NCI-H524 treated with DMSO at 0.1 percent for 48 hours (cell line): ENCODE results near the gene FRMD4B.

Experiments used
- DNase-seq: peaks from one replicate; lab custom pipeline; 2025; lab: John Stamatoyannopoulos, UW

FRMD4B gene

DNA sequence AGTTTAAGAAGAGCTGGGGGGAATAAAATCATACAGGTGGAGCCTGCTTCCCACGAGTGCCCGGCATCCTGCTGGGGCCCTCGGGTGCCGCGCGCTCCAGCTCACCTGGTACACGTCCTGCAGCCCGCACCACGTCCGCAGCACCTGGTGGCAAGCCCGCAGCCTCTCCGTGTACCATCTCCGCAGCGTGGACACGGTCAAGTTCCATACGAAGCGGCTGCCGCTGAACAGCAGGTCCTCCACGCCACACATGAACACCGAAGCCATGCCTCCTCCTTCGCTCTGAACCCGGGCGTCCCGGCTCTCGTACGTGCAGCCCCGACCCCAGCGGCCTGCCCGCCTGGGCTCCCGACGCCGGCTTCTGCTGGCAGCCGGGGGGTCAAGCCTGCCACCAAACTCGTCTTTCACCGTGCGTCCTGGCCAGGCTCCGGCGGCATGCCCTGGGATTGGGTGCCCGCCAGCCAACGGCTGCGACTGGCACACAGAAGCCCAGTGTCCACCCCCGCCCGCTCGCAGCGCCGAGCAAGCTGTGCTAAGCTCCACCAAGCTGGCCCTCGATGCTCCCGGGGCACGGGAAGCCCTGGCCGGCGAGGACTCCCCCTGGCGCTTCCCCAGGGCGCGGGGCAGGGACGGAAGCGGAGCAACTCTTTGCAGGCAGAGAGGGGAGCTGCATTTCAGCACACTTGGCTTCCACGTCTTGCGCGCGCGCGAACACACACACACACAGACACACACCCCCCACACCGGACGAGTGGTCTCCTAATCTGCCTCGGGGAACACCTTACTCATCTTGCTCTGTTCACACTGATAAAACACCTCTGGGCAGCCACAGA lies at the start of gene FRMD4B:
Gene FRMD4B, minus strand, starts transcription at position 366 of the 833 bp plus-strand sequence. Its CDS starts 99 bp downstream, at position 267.
- no peak for DNase-seq

DNA sequence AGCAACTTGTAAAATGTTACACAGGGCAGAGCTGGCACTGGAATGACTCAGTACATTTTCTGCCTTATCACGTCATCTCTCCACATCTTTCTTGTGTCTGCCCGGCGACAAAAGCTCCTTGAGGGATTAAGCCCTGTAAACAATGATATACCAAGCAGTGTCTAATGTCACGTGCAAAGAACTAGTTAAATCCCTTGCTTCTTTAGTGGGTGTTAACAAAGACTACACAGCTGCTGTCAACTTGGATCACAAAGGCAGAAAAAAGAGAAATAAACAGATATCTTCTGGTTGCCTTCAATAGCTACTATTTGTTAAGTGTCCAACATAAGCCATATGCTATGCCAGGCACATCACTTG lies 48.1 kb upstream of the FRMD4B start:
- DNase-seq, result peak; percentile 53

DNA sequence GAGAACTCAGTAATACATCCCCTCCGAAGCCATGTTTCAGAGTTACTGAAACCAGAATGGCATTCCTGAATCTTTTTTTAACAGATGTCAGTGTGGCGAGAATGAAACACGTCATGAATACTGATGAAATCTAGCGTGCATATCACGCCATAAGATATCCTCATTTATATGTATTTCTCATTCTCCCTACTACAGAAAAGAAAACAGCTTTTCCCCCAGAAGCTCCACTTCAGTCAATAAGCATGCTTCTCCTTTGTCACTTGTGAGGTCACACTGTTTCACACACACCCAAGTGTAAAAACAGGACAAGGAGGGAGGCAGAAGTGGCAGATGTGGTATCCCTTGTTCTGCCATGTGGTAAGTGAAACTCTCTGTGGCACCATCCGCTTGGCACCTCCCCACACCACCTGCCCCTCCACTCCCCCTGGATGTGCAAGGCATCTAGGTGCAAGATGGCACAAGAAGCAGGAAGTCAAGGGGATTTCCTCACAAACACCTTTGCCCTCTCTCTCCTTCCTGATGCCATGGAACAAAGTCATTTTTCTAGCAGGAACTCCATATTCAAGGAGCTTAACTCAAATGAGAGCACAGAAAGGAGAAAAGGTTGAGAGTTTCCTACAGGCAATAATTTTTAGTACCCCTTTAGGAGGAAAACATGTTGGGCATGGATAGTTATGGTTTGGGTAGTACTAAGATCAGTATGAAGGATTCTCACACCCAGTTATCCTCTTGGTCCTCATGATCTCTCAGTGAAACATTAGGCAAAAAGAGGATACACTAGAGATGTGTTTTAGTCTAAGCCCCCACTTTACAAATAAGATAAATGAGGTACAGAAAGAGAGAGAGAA lies 47.5 kb upstream of the FRMD4B start:
- DNase-seq, result peak; percentile 27

DNA sequence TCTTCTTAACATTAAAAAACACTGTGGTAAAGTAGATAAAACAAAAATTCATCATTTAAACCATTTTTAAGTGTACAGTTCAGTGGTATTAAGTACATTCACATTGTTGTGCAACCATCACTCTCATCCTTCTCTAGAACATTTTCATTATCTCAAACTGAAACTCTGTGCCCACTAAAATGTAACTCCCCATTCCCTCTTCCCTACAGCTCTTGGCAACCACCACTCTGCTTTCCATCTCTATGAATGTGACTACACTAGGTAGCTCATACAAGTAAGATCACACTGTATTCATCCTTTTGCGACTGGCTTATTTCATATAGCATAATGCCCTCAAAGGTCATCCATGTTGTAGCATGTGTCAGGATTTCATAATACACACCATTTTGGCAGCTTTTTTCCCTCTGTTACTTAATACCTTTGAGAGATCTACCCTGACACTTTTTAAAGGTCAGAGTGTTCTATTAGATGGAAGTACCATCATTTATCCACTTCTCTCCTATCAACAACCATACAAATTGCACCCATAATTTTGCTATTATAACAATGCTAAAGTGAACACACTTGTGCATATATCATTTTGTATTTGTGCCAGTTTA lies 42.9 kb upstream of the FRMD4B start:
- no peak for DNase-seq

DNA sequence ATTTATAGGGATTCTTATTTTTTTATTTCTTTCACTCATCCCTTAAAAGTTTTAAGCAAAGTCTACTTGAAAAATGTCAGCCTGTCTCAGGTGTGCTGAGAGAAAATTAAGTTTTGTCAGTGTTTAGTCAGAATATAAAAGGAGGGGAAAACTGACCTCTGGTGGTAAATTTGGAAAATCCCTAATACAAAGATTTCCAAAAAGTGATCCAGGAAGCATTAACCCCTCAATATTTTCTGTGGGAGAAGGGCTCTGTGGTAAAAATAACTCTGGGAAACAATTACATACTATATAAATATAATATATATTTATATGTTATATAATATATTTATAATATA lies 41.0 kb upstream of the FRMD4B start:
- no peak for DNase-seq

DNA sequence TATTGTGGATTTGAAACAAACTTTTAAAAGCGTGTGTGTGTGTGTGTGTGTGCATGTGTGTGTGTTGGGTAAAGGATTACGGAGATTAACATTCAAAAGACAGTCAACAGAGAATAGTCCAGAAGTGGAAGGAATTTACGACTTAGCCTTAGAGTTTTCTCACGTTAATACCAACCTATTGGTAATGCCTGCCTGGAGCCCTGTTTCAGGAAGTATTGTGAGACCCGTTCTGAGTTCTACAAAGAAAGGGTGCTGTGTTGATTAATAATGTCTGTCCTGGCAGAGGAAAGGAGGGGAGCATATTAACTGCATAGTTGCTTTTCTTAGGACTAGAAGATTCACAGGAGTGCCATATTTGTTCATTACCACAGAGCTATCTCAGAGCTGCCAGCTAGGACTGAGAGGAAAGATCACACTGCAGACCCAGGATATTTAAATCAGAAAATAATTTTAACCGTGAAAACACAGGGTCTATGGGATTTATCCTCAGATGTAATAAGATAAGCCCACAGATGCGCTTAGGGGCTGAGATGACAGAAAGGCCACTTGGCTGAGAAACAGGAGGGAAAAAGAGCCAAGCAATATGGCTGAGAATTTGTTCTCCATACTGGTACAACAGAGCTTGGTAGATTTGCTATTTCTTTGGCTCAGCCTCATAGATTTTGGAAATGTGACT lies 40.5 kb upstream of the FRMD4B start:
- DNase-seq, result no peak

DNA sequence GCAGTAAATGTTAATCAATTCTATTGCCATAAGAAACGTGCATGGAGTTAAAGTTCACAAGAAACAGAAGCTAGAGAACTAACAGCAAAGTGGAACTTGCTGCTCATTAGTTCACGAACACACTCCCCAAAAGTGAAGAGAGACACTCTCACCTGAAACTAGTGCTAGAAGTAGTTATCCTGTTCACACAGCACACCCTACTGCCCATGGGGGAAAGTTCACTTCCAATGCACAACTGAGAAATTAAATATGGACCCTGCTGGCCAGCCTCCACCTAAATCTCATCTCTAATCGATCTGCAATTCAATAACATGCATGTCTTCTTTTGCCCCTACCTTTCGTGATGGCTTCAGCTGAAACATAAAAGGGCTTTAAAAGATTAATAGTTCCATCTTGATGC lies 39.4 kb upstream of the FRMD4B start:
- DNase-seq, result no peak

DNA sequence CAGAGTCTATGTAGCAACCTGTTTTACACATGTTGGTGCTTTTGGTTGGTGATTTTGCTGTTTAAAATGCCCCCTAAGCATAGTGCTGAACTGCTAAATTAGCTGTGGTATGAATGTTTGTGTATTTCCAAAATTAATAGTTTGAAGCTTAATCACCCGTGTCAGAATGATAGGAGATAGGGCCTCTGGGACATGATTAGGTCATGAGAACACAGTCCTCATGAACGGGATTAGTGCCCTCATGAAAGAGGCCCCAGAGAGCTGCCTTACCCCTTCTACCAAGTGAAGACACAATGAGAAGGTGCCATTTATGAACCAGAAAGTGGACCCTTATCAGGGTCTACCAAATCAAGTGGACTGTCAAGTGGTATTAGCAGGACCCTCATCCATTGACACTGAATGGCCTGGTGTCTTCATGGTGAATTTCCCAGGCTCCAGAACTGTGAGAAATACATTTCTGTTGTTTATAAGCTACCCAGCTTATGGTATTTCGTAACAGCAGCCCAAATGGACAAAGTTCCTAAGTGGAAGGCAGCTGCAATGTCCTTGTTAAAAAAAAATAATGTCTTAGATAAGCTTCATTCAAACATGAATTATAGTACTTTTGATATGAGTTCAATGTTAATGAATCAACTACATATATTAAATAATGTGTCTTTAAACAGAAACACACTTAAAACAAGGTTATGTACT lies 37.7 kb upstream of the FRMD4B start:
- DNase-seq, result no peak

DNA sequence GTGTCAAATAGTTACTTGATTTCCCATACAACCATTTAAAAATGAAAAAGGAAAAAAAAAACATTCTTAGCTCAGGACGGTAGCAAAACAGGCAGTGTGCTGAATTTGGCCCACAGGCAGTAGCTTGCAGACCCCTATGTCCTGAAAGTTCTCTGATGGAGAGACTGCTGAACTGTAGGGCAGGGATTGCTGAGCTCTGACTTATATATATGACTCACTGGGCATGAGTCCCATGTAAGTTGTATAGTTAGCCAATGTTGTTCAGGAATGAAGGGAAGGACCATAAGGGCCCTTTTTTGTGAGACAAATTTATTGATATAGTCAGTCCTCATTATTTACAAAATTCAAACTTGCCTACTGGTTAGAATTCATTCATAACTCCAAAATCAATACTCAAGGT lies 36.9 kb upstream of the FRMD4B start:
- DNase-seq, result no peak

DNA sequence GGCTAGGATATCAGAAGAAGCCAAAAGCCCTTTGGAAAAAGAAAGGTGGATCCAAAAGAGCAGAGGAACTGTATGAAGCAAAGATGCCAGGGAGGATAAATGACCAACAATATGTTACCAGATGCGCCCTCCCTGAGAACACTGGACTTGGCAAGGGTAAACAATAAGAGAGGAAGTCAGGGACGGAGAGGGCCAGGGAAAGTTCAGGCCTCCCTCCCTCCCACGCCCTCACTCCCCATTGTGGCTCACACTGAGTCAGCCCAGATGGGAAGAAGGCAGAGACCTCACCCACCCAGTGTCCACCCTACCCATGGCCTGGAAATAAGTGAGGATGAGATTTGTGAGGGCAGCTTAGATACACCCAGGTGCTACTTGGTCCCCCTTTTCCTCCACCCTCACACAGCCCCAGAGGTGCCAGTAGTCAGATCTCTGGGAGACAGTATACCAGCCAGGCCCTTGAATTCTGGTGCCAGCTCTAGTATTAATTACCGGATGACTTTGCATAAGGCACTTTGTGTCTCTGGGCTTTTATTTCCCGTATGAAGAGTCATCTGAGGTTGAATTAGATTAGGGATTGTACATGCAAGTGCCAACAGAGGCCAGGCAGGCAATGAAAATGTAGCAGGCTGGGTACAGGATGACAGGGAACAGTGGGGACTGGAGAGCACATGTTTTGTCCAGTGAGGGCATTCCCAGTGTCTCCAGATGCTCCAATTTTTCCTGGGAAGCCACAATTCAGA lies 35.1 kb upstream of the FRMD4B start:
- DNase-seq, result no peak

DNA sequence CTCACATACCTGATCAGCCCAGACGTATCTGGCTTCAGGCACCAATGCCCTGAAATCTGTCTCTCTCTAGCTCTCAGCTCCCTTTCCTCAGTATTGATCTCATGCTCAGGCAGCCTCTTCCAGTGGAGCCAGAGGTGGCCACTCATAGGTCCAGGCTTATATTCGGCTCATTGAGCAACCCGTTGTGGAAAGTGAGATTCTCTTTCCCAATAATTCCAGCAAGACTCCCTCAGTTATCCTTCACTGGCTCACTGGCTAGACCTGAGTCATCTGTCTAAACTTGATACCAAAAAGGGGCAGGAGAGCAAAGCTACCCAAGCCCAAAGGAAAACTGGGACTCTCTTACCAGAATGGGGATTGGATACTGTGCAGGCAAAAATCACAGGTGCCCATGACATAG lies 33.4 kb upstream of the FRMD4B start:
- DNase-seq, result no peak

DNA sequence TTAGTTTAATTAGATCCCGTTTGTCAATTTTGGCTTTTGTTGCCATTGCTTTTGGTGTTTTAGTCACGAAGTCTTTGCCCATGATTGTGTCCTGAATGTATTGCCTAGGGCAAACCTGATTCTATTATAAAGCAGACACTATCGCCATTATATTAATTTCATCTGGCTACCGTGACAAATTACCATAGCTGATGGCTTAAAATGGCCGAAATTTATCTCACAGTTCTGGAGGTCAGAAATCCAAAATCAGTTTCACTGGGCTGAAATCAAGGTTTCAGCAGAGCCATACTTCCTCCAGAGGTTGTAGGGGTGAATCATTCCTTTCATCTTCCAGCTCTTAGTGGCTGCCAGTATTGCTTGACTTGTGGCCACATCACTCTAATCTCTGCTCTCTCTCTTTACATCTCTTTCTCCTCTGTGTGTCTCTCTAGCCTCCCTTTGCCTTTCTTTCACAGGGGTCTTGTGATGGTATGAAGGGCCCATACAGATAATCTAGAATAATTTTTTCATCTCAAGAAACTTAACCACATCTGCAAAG lies 31.7 kb upstream of the FRMD4B start:
- no peak for DNase-seq

DNA sequence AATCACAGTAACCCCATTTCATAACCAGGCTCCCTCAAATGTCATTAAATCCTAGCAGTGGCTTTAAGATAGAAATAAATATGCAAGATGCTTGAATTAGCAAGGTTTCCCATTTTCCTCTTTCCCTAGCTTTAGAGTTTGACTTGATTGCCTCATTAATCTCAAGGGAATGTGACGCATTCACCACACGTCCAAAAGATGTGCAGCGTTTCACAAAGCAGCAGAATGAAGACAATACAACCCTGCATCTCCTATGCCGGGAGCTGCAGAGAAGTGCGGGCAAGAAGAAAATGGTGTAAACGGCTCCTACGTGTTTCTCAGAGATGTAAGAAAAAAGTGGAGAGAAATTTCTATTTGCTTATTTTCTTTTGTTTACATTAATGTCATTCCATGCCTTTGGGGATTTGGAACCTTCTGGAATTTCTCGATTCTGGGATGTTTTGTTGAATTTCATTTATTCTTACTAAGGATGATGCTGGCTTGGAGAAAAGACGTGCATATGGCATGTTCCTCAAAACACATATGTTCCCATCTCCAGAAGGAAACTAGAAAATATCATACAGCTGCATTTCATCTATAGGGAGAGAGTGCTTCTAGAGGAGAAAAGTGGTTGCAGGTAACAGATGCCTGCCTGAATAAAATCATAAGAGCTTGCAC lies 27.8 kb upstream of the FRMD4B start:
- no peak for DNase-seq

DNA sequence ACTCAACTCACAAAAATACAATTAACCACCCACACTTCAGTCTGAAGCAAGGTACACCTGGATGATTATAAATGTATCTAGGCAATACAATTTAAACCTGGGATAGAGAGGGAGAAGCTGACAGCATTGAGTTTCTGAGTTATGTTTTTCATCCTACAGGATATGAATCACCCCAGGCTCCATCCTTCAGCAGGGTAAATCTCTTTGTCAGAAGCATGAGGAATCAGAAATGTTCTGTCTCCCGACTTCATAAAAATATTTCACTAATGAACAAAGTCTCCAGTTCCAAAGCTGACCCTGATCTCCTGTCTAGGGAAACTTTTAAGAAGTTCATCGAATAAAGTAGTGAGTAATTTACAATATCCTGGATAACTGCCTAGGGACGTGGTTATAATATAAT lies 25.5 kb upstream of the FRMD4B start:
- no peak for DNase-seq

DNA sequence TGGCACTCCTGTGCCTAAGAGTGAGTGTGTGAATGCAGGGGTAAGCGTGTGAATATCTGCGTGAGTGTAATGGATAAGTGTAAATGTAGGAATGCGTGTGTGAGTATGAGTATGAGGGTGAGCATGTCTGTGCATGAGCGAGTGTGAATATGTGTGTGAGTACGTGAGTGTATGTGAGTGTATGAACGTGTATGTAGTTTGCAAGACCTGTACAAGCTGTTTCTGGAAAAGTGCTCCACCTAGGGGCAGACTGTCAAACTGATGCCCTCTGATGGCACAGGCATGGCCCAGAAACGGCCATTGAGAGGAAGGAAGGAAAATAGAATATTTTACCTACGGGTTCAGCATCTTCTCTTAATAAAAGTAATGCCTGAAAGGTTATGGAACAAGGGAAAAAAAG lies 24.4 kb upstream of the FRMD4B start:
- DNase-seq, result peak; percentile 25

DNA sequence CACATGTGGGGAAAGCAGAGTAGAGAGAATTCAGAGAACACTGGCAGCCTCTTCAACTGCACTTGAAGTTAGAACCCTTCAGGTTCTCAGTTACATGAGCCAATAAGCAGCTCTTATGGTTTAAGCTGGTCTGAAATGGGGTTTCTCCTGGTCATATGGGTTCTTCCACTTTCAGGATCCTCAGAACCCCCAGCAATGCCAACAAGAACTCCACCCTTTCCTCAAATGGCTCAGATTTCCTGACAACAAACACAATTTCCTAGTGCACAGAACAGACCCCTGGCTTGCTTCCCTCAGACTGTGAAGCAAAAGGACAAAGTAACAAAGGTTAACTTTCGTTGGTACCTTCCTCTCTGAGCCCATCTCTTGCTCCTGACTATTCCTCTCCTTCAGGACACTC lies 23.9 kb upstream of the FRMD4B start:
- DNase-seq, result no peak

DNA sequence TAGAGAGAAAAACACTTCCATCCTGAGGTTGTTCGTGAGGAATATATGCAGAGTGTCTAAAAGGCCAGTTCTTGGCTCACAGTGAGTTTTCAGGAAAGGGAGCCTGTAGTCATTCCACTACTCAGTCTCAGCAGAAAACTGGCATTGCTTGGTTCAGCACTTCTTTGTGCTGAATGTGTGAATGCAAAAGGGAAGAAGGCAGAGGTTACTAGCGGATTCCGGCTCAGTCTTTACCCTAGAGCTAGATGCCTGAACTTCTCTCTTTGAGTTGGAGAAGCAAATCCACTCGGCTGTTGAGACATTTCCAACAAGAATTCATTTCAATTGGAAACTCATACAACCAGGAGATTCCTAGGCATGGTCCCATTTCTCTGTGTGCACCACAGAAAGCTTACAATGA lies 23.1 kb upstream of the FRMD4B start:
- no peak for DNase-seq

DNA sequence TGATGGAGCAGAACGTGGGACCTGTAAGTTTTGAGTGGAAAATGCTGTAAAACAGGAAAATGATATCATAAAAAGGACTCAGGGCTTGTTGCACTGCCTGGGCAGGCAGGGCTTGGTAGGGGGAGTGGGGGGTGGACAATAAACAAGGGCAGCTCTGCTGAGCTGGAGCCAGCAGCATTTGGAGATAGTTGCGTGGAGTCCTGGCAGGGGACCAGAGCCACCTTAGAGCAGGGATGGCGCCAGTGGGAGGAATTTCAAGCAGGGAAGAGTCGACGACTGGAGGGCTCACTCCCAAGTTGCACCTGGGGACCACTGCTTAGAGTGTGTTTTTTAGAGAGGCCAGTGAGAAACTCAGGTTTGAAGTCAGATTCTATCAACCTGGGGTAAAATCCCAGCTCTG lies 22.7 kb upstream of the FRMD4B start:
- no peak for DNase-seq

DNA sequence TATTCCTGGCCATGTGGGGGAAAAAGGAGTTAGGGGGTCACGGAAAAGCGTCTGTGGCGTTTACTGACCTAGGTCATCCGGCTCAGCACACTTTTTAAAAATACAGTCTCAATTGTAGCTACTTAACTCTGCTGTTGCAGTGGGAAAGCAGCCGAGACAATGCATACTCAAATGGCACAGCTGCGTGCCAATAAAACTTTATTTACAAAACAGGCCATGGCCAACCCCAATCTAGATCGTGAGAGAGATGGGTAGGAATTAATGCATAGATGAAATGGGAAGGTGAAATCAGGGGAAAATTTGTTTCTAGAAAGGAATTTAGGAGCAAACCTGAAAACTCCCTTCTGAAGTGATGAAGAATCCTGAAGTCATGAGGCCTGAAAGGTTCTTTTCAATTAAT lies 22.0 kb upstream of the FRMD4B start:
- no peak for DNase-seq

DNA sequence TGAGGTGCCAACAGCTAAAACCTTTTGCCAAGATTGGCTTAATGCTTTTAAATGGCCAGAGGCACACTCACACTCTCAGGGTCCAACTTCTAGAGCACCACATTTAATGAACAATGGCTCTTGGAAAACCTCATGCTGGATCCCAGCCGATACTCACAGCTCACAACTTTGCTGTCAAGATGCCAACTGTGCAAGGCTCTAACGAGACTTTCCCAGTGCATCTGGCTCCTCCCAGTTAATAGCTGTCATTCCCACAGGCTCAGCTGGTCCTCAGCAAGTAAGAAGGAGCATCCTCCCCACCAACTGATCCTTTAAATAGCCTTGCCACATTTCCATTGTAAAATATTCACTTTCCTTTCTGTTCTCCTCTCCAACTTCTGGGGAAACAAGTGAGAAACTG lies 20.3 kb upstream of the FRMD4B start:
- no peak for DNase-seq
